Upper lobe of left lung (tissue), 6 donors: ENCODE data around the gene ZDHHC8. TPM values are rescaled to one million over a fixed set of nuclear protein-coding genes. Genes with fewer than 3 reads are reported as not detected.
A peak's percentile ranks its signal among the peaks of the same experiment; 100 is the strongest.

Source experiments
- ATAC-seq, 2 donors: fragments of 200-7000 bp; cut with Tn5 transposase; one replicate each; pipeline ENCODE4 v1.9.1; 2022; ENCODE audit warnings: mild to moderate bottlenecking in 2 of 2, moderate library complexity in 2 of 2; ENCODE audit not compliant: low FRiP score in 2 of 2
- DNase-seq, 2 donors: peaks; one replicate each; pipeline ENCODE4 v3.0.0-alpha.2; 2019 to 2020
- H3K27ac ChIP-seq, 4 donors: fragments of 200-600 bp; sonication (generic); one replicate each; pipeline ENCODE4 v1.5.1; 2016 to 2019
- H3K27me3 ChIP-seq, 4 donors: fragments of 200-600 bp; sonication (generic); one replicate each; pipeline ENCODE4 v1.5.1; 2017 to 2019
- H3K36me3 ChIP-seq, 4 donors: fragments of 200-600 bp; sonication (generic); one replicate each; pipeline ENCODE4 v1.5.1; 2016 to 2019
- H3K4me1 ChIP-seq, 4 donors: fragments of 200-600 bp; sonication (generic); one replicate each; pipeline ENCODE4 v1.5.1; 2018 to 2019
- H3K4me3 ChIP-seq, 4 donors: fragments of 200-600 bp; sonication (generic); one replicate each; pipeline ENCODE4 v1.5.1; 2017 to 2019; ENCODE audit warnings: mild to moderate bottlenecking in 2 of 4, moderate library complexity in 1 of 4
- H3K9me3 ChIP-seq, 4 donors: fragments of 200-600 bp; sonication (generic); one replicate each; pipeline ENCODE4 v1.5.1; 2018 to 2019
- CTCF ChIP-seq, 6 experiments: fragments of 450-650 bp in 4 of 6; fragments of 200-600 bp in 2 of 6; sonication (generic) in 2 of 6; IDR thresholded peaks; one replicate each; pipeline ENCODE4 v1.5.1; 2016 to 2019; ENCODE audit warnings: antibody characterized with exemption in 6 of 6
- EP300 ChIP-seq, 4 donors: sonication (generic); formaldehyde crosslinking; IDR thresholded peaks; one replicate each; pipeline ENCODE4 v1.5.1; 2017; ENCODE audit warnings: antibody characterized with exemption in 4 of 4, control low read depth in 2 of 4
- POLR2A ChIP-seq, 4 donors: fragments of 450-650 bp; IDR thresholded peaks; one replicate each; pipeline ENCODE4 v1.5.1; 2016 to 2017; ENCODE audit warnings: antibody characterized with exemption in 4 of 4, mild to moderate bottlenecking in 2 of 4
- POLR2AphosphoS5 ChIP-seq, 2 donors: sonication (generic); formaldehyde crosslinking; IDR thresholded peaks; one replicate each; pipeline ENCODE4 v1.5.1; 2017; ENCODE audit warnings: antibody characterized with exemption in 2 of 2
- WGBS, 2 donors: methylation state at CpG; one replicate each; pipeline ENCODE4 v1.1.5; 2017 to 2018; 5-methylcytosine and 5-hydroxymethylcytosine counted together
- total RNA-seq, 6 donors: library from RNA; depleted of rRNA in 4 of 6; stranded (reverse); fragments of >200 nt in 4 of 6; gene quantifications; one replicate each; pipeline versions ENCODE4 v1.1.0 to v1.2.1, GENCODE V29; 2016 to 2021
- donor health status: DM: no; HTN: no; CAD: no; lungs with moderate emphysema.
- donor health status: DM: no; HTN: yes; CAD: no; lungs with severe emphysema.

Gene ZDHHC8
- total RNA-seq, 6 donors from 2014 or later = 19.5 to 87.1 (median 63.9) TPM

GRCh38 chr22:20179455-20180244 lies 48.0 kb downstream of the ZDHHC8 start:
- Histone ChIP-seq H3K27ac (no peak overlapping the region), H3K36me3 (no peaks in the 10 kb centered on the region), H3K4me1 (no peaks in the 10 kb centered on the region), H3K9me3 (no peaks in the 10 kb centered on the region), H3K4me3 (no peak overlapping the region), H3K27me3 (no peaks in the 10 kb centered on the region)
- WGBS, 2 donors = 91 to 94% methylated on average over 13 to 24 of the region's 27 CpGs
- DNase-seq (peak in 1 of 2 donors; percentile 59), ATAC-seq (no peak)
- TF ChIP-seq POLR2AphosphoS5 (IDR thresholded peaks at IDR 0.05) = no peak
- no peak for TF ChIP-seq EP300 (IDR thresholded peaks at IDR 0.05)
- no peak for TF ChIP-seq POLR2A (IDR thresholded peaks at IDR 0.05)
- no peak for TF ChIP-seq CTCF (IDR thresholded peaks at IDR 0.05)

DNA sequence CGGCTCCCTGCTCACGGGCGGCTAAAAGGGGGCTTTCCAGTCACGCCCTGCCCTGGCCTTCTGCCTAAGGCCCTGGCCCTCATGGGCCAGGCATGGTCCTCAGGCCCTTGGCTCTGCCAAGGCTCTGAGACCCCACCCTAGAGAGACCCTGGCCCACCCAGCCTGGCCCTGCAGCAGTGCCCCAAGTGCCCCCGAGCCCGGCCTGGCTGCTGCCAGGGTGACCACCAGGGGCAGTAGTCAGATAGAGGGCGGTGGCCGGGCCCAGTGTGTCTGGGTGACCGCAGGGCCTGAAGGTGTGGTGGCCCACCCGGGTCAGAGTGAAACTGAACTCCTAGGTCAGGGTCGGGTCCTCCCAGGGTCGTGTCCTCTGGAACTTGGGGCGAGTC lies 48.6 kb downstream of the ZDHHC8 start:
- 87 to 94% methylated on average over 3 to 13 of the region's 13 CpGs for WGBS, 2 donors
- no peak overlapping the region for H3K27ac ChIP-seq
- TF ChIP-seq CTCF (IDR thresholded peaks at IDR 0.05) (no peak), EP300 (IDR thresholded peaks at IDR 0.05) (no peak), POLR2AphosphoS5 (IDR thresholded peaks at IDR 0.05) (no peak), POLR2A (IDR thresholded peaks at IDR 0.05) (no peak)
- ATAC-seq (no peak), DNase-seq (peak in 1 of 2 donors; percentile 73)
- H3K36me3 ChIP-seq = no peaks in the 10 kb centered on the region
- H3K4me3 ChIP-seq = no peak overlapping the region
- H3K4me1 ChIP-seq = no peaks in the 10 kb centered on the region
- no peaks in the 10 kb centered on the region for H3K27me3 ChIP-seq
- H3K9me3 ChIP-seq = no peaks in the 10 kb centered on the region

DNA sequence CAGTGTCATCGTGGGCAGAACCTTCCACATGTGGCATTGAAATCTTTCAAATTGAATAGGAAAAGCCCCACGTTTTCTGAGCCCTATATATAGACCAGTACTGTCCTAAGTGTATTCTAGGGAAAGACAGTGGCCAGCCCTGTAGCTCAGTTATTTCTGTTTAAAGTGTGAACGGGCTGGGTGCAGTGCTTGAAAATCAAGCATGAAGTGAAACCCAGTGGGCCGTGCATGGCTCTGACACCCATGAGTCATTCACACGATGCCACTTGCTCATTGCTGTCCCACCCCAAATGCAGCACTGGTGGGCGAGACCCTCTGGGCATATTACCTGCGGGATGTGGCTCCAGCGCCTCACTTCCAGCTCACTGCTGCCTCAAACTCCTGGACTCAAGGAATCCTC lies 49.0 kb downstream of the ZDHHC8 start:
- DNase-seq = no peak
- Histone ChIP-seq H3K27ac (no peak overlapping the region), H3K4me3 (no peak overlapping the region), H3K9me3 (no peaks in the 10 kb centered on the region), H3K27me3 (no peaks in the 10 kb centered on the region), H3K4me1 (no peaks in the 10 kb centered on the region), H3K36me3 (no peaks in the 10 kb centered on the region)
- ATAC-seq = no peak
- TF ChIP-seq EP300 (IDR thresholded peaks at IDR 0.05) = no peak
- 76 to 86% methylated on average over 8 of the region's 8 CpGs for WGBS, 2 donors

DNA sequence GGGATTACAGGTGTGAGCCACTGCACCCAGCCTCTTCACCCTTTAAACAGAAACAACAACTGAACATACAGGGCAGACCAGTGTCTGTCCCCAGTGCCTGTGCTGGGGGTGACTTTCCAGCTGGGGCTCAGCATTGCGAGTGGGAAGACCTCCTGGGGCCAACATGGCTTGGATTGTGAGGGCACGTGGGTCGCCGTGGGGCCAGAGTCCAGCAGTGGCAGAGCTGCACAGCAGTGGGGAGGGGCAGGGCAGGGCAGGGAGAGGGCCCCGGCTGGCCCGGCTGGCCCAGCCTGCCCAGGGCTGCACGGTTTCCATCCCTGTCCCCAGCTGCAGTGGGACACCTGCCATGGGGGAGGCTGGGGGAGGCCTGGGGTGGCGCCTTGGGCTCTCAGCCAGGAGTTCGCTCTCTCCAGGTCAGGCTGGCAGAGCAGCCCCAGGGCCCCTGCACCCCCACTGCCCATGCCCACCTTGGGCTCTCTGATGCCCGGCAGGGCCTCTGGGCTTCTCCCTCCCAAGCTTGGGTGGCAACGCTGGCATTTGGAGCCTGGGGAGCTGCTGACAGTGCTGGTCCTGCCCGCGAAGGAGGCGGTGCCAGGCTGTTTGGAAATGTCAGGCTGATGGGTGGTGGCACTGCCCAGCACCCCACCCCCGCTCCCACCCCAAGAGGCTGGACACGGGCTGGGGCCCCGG lies 49.7 kb downstream of the ZDHHC8 start:
- TF ChIP-seq CTCF (IDR thresholded peaks at IDR 0.05) (no peak), EP300 (IDR thresholded peaks at IDR 0.05) (no peak), POLR2A (IDR thresholded peaks at IDR 0.05) (no peak), POLR2AphosphoS5 (IDR thresholded peaks at IDR 0.05) (no peak)
- DNase-seq (no peak), ATAC-seq (no peak)
- no peaks in the 10 kb centered on the region for H3K4me1 ChIP-seq
- H3K36me3 ChIP-seq = no peaks in the 10 kb centered on the region
- no peaks in the 10 kb centered on the region for H3K9me3 ChIP-seq
- H3K4me3 ChIP-seq = no peak overlapping the region
- H3K27me3 ChIP-seq = no peaks in the 10 kb centered on the region
- WGBS, 2 donors = 89% methylated on average over 13 of the region's 17 CpGs; no CpG with 5 or more reads in 1 of the 2 donors
- H3K27ac ChIP-seq = no peak overlapping the region

DNA sequence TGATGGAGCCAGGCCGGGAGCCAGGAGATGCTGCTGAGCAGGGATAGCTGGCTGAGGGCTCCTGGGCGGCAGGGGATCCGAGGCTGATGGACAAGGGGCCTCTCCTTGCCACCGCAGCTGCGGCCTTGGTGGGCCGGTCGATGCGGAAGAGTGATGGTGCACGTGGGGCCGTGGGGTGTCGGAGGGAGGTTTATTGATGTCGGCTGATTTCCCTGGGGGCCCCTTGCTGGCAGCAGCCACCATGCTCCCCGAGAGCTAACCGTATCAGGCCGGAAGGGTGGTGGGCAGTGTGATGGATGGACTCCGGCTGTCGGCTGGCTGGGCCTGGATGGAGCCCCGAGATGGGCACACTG lies 50.3 kb downstream of the ZDHHC8 start:
- H3K27me3 ChIP-seq = no peaks in the 10 kb centered on the region
- 78 to 88% methylated on average over 9 to 18 of the region's 18 CpGs for WGBS, 2 donors
- no peak overlapping the region for H3K4me3 ChIP-seq
- H3K36me3 ChIP-seq = no peaks in the 10 kb centered on the region
- H3K4me1 ChIP-seq = no peaks in the 10 kb centered on the region
- no peak overlapping the region for H3K27ac ChIP-seq
- H3K9me3 ChIP-seq = no peaks in the 10 kb centered on the region
- TF ChIP-seq CTCF (IDR thresholded peaks at IDR 0.05) (no peak), POLR2A (IDR thresholded peaks at IDR 0.05) (no peak), EP300 (IDR thresholded peaks at IDR 0.05) (no peak), POLR2AphosphoS5 (IDR thresholded peaks at IDR 0.05) (no peak)
- peak in 1 of 2 donors; percentile 81 for DNase-seq
- no peak for ATAC-seq
